HL-60/S4 treated with phorbol 12-myristate 13-acetate at 8.2 ng/mL for 4 days and 3 days (cell line): ENCODE results near the gene NOC3L.
"Not testable (repeated sequence)": the region's sequence is repeated elsewhere in the genome, so short reads cannot be mapped to it uniquely, and the experiment has no call there.

ENCODE experiments used
- in situ Hi-C: fragments of 300-500 bp; cut with MboI; formaldehyde crosslinking; loops from 2 replicates; pipeline ENCODE4 v1.15.0; 2022; ENCODE audit warnings: low sequenced_read_pairs

Gene NOC3L

DNA sequence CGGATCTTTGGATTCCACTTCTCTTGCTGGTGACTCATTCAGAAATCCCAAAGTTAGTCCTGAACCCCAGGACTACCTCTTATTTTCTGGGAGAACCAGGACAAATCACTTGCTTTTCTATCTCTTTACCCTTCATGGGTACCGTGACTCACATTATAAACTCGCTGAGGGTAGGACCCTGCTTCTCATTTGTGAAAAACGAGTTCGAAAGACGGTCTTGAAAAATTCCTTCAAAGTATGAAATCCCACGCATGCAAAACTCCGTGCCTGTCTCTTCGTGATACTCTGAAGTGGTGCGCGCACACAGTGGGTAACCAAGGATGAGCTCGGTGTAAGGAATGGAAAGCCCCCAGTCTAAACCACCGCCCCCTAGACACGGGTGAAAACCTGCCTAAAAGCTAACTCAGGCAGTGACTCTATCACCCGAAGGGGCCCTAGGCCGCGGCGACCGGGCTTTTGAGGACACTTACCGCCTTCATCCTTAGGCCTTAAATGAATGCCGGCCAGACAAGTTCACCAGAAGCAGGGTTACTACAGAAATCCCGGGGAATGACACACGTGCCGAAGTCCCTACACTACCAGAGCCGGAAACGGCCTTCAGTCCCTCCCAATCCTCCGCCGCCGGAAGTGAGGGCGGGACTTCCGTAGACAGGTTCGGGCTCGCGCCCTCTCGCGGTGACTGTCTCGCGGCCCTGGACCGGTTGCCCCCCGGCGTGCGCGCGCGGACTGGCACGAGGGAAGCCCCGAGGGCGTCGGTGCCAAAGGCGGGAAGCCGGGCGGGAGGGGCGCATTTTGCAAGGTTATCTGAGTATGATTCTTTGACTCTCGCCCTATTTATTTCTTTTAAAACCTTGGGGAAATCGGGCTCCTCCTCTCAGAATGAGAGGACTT, at the start of gene NOC3L:
TSS of gene NOC3L (minus strand) at position 580 of the 891 bp plus-strand sequence. CDS start at position 479, 101 bp downstream.
- in situ Hi-C loops, result no loop called here

DNA sequence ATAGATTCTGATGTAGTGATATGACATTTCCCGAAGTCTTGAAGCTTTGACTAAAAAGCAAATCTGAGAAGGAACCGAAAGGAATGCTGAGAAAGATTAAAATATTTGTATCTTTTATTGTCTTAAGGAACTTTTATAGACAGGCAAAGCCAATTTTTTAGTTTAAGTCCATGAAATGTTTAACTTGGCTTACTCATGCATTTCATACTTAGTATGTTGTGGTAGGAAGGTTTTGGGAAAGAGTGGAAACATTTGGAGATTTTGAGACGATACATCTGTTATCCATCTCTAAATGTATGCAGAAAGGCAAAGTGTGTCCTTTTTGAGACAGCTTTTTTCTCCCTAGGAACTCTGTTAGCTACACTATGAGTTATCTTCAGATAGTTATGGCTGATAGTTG, 49.7 kb upstream of the NOC3L start:
- in situ Hi-C loops, result no loop called here

- in situ Hi-C loops, result no loop called here
Observed at GRCh38 chr10:94411304-94411703, 48.6 kb upstream of the NOC3L start.

DNA sequence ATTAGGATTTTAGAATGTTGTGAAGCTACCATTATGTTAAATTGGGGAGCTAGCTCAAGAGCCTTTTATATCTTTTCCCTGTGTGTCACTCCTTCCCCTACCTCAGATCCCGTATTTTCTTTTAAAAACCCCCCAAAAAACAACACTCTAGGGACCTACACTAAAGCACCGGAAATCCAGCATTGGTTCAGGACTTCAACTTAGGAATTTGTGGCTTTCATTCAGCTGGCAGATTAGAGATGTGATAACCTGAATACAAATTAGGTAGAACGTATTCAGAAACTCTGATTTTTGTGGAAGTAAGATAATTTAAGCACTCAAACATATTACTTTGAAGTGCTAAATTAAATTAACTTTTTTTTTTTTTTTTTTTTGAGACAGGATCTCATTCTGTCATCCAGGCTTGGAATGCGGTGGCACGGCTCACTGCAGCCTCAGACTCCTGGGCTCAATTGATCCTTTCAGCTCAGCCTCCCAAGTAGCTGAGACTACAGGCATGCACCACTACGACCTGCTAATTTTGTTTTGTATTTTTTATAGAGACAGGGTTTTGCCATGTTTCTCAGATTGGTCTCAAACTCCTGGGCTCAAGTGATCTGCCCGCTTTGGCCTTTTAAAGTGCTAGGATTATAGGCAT, 46.4 kb upstream of the NOC3L start:
- in situ Hi-C loops, result no loop called here

DNA sequence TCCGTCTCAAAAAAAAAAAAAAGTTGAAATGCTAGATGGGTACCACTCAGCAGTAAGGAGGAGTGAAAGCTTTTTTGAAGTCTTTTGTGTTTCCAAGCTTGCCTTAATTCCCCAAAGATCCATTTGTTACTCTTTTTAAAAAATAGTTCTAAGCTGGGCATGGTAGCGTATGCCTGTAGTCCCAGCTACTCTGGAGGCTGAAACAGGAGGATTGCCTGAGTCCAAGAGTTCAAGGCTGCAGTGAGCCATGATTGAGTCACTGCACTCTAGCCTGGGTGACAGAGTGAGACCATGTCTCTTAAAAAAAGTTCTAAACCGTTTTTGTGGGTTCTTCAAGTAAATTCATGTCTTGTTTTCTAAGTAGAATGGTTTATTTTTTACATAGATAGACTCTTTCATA, 44.9 kb upstream of the NOC3L start:
- in situ Hi-C loops, result no loop called here

GRCh38 chr10:94405406-94405805, 42.7 kb upstream of the NOC3L start:
- in situ Hi-C loops, result no loop called here

GRCh38 chr10:94403380-94404213, 40.9 kb upstream of the NOC3L start:
- in situ Hi-C loops, result no loop called here

- in situ Hi-C loops, result no loop called here
Observed at GRCh38 chr10:94402843-94403379, 40.2 kb upstream of the NOC3L start.

- in situ Hi-C loops, result no loop called here
Observed at GRCh38 chr10:94402204-94402842, 39.6 kb upstream of the NOC3L start, which contains the start of gene TBC1D12. Gene TBC1D12, plus strand, starts transcription at chr10:94402541. Its CDS starts 73 bp downstream, at chr10:94402614.

GRCh38 chr10:94398762-94399161, 36.0 kb upstream of the NOC3L start:
- in situ Hi-C loops, result no loop called here

DNA sequence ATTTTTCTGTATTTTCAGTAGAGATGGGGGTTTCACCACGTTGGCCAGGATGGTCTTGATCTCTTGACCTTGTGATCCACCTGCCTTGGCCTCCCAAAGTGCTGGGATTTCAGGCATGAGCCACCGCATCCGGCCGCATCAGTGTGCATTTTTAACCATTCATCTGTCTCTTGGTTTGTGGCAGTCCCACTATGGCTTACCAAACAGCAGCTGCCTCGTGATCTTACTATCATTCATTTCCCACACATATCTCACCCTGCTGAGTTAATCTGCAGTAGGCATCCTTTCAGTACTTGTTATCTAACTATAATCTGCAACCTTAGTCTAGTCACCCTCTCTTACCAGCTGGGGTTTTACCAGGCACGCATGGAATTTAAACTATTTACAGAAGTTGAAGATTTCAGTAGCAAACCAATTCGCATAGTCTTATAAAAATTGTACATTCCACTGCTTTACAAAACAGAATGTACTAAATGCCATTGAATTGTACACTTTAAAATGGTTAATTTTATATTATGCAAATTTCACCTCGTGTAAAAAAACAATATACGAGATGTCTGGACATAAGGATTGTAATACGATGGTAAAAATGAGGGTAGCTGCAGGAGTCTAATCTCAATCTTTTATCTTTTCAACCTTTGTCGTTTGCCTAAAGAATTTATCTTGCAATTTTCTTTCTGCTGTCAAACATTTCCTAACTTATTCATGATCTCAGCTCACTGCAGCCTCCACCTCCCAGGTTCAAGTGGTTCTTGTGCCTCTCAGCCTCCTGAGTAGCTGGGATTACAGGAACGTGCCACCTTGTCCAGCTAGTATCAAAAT, 35.0 kb upstream of the NOC3L start:
- in situ Hi-C loops, result no loop called here

DNA sequence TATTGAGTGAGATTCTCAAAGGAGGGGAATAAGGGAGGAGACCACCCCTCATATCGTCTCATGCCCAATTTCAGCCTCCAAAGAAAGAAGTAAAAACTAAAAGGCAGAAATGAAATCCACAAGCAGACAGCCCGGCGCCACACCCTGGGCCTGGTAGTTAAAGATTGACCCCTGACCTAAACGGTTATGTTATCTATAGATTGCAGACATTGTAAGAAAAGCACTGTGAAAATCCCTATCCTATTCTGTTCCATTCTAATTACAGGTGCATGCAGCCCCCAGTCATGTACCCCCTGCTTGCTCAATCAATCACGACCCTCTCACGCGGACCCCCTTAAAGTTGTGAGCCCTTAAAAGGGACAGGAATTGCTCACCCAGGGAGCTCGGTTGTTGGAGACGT, 29.4 kb upstream of the NOC3L start:
- in situ Hi-C loops, result not testable (repeated sequence)

DNA sequence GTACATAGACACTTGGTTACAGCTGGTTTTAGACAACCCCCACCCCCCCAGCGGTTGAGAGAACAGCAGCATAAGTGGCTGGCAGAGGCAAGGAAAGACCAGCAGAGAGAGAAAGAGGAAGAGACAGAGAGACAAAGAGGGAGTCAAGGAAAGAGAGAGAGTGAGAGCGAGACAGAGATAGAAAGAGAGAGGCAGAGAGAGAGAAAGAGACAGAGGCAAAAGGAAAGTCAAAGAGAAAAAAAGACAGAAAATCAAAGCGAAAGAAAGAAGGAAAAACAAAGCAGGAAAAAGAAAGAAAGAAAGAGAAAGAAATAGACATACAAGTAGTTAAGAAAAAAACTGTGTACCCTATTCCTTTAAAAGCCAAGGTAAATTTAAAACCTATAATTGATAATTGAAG, 23.0 kb upstream of the NOC3L start:
- in situ Hi-C loops, result not testable (repeated sequence)

GRCh38 chr10:94383530-94383929, 20.8 kb upstream of the NOC3L start:
- in situ Hi-C loops, result no loop called here

DNA sequence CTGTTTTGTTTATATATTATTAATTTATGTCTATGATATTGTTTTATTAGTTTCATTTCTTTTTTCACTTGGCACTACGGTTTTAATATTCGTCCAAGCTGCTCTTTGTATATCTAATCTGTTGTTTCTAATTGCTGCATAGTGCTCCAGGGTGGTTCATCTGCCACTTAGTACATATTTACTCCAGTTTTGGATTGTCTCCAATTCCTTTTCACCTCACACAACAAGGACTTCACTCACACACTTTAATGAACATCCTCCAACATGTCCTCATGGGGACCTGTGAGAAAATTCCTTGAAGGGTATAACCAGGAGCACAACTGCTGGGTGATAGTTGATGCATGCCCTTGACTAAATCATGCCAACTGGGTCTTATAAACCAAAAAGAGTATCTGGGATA, 14.1 kb upstream of the NOC3L start:
- in situ Hi-C loops, result no loop called here

DNA sequence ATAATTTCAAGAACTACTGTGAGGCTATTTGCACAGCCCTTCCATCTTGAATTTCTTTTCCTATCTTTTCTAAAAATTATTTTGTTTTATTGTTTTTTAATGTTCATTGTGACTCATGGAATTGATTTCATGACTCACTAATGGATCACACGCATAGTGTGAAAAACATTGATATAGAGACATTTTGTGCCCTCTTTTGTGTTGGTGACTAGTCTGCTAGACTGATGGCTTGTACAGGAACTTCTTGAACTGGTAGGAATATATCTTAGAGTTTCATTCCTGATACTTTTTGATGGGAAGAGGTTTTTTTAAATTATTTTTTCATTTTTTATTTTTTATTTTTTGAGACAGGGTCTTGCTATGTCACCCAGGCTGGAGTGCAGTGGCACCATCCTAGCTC, 12.6 kb upstream of the NOC3L start:
- in situ Hi-C loops, result no loop called here

DNA sequence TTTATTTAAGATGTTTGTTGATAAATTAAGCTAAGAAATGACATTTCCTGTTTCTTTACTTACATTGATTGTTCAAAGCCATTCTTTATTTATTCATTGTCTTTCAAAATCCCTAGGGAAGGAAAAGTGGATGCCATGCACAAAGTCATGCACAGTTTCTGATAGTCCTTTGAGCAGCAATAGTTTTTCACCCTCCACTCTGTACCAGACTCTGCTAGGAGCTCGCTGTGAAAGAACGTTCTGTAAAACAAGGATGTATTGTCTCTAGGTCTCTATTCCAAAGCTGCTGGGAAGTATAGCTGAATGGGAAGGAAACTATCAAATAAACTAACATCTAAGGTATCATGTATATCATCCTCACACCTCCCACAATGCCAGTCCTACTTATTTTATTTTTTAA, 7.8 kb upstream of the NOC3L start:
- in situ Hi-C loops, result no loop called here

DNA sequence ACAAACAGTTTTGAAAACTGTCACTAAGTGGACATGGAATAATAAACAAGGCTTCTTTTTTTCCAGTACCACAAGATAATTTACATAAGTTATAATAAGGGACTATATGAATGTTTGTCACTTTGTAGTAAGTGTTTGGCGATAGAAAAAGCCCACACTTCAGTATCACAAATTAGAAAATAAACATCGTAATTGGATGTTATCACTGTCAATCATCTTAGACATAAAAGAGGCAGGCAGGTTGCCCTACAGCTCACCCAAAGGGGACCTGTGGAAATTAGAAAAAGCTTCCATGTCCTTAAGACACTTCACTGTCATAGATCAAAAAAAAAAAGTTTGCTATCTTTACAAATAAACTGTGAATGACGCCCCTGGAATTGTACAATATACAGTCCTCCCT, 3.6 kb upstream of the NOC3L start:
- in situ Hi-C loops, result no loop called here

DNA sequence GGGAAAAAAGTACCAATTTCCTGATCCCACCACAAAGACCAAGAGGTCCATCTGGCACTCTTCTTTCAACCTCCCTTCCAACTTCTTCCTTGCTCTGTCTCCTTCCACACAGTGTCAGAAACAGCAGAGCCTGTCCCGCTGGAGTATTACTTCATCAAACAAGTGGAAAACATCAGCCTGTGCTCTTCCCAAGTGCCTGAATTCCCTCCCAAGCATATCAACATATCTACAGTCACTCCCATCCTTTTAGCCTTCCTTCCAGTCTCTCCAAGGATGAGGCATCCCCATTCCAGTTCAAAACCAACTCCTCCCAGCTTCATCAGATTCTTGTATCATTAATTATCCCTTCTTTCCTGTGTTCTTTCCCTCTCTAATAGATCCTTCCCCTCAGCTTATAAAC, 1.7 kb upstream of the NOC3L start:
- in situ Hi-C loops, result no loop called here

GRCh38 chr10:94363251-94363565, 469 bp upstream of the NOC3L start:
- in situ Hi-C loops, result no loop called here
